ENCODE results near the gene RNF103.

RNF103 gene

DNA sequence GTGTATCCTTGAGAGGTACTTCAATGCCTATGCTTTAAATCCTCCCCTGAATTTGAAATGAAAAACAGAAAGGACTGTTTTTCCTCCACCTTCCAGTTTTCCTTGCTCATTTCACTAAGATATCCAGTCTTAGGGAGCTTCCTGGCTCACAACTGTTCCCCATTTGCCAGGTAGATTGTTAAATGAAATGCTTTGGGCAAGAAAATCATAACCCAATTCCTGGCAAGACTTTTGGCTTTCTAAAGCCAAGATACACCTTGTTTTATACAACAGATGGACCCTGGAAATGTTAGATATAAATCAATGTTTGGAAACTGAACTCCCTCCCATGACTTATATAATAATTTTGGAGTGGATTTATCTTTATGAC is 56.9 kb downstream of the RNF103 start:
- TF ChIP-seq ZFX (IDR thresholded peaks at IDR 0.05; ENCODE audit: borderline replicate concordance), result no peak
- TF ChIP-seq, protein P1, sequence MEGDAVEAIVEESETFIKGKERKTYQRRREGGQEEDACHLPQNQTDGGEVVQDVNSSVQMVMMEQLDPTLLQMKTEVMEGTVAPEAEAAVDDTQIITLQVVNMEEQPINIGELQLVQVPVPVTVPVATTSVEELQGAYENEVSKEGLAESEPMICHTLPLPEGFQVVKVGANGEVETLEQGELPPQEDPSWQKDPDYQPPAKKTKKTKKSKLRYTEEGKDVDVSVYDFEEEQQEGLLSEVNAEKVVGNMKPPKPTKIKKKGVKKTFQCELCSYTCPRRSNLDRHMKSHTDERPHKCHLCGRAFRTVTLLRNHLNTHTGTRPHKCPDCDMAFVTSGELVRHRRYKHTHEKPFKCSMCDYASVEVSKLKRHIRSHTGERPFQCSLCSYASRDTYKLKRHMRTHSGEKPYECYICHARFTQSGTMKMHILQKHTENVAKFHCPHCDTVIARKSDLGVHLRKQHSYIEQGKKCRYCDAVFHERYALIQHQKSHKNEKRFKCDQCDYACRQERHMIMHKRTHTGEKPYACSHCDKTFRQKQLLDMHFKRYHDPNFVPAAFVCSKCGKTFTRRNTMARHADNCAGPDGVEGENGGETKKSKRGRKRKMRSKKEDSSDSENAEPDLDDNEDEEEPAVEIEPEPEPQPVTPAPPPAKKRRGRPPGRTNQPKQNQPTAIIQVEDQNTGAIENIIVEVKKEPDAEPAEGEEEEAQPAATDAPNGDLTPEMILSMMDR (IDR thresholded peaks at IDR 0.05), result no peak
- H3K27ac ChIP-seq, result no peak overlapping the region

GRCh38 chr2:86566158-86566820 is 57.4 kb downstream of the RNF103 start:
- TF ChIP-seq, protein P1 (IDR thresholded peaks at IDR 0.05), result no peak
- no peak for TF ChIP-seq ZFX (IDR thresholded peaks at IDR 0.05; ENCODE audit: borderline replicate concordance)
- H3K27ac ChIP-seq, result no peak overlapping the region

DNA sequence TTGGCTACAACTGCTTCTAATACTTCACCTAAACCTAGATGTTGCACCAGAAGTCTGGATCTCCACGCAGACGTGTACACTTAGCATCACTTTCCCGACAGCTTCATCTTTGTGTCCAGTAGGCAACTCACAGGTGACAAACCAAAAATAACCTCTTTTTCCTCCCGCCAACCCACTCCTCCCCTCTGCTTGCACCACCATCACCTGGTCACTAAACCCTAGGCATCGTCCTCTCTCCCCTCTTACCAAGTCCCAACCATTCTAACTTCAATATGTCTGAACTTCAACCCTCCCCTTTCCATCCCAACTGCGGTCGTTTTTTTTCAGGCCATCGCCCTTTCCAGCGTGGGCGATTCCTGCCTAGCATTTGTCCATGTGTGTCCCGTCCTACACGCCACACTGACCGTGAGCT is 60.0 kb downstream of the RNF103 start:
- no peak for TF ChIP-seq ZFX (IDR thresholded peaks at IDR 0.05; ENCODE audit: borderline replicate concordance)
- TF ChIP-seq, protein P1 (IDR thresholded peaks at IDR 0.05), result no peak
- peak overlapping the region; percentile 94 for H3K27ac ChIP-seq

DNA sequence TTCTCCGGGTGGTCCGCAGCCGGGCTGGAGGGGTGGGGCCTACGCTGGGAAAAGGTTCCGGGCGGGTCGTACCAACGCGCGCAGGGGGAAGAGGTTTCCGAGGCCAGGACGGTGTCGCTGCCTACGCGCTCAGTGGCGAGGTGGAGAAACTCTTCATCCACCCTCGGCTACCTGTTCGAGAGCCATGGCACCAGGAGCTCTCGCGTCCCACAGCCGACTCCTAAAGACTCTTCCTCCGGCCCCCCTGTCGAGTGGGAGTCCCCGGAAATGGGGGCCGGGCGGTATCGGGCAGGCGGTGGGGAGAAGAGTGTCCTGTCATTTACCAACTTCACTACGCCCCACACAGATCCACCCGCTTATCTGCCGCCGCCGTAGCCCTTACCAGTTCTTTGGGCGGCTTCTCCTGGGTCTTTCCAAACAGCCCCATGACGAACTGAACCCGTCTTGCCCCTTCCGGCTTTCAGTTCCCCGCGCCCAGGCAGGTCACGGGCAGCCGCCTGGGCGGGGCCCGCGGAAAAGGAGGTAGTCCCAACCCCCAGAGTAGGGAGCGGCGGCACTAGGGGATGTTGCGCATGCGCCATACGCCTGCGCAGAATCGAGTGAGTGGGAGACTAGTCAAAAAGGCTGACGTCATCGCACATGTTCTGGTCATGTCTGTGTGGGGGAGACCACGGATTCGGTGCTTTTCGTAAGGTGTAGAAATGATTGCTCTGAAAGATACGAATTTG is 60.6 kb downstream of the RNF103 start, which contains the start of gene CHMP3:
Gene CHMP3 (minus strand): TSS at position 522 of the 728 bp plus-strand sequence. CDS start 95 bp downstream, at position 427.
- no peak for TF ChIP-seq ZFX (IDR thresholded peaks at IDR 0.05; ENCODE audit: borderline replicate concordance)
- TF ChIP-seq, protein P1 (IDR thresholded peaks at IDR 0.05), result no peak
- peak within 1 kb of the TSS; percentile 94 for H3K27ac ChIP-seq

GRCh38 chr2:86562485-86562921 is 61.2 kb downstream of the RNF103 start:
- no peak for TF ChIP-seq ZFX (IDR thresholded peaks at IDR 0.05; ENCODE audit: borderline replicate concordance)
- TF ChIP-seq, protein P1 (IDR thresholded peaks at IDR 0.05), result no peak

GRCh38 chr2:86557836-86558235 is 65.8 kb downstream of the RNF103 start:
- no peak overlapping the region for H3K27ac ChIP-seq

More at GRCh38 chr2:86562485-86562921, 61.2 kb downstream of the RNF103 start:
- H3K27ac ChIP-seq, result peak overlapping the region; percentile 94

More at GRCh38 chr2:86557836-86558235, 65.8 kb downstream of the RNF103 start:
- TF ChIP-seq, protein P1 (IDR thresholded peaks at IDR 0.05), result no peak
- TF ChIP-seq ZFX (IDR thresholded peaks at IDR 0.05; ENCODE audit: borderline replicate concordance), result no peak
